SH-SY5Y (cell line): ENCODE data around the gene RBFOX2.

Experiments
- GATA2 ChIP-seq: IDR thresholded peaks from 2 replicates; pipeline ENCODE4 v1.6.1; 2011; ENCODE audit warnings: mild to moderate bottlenecking, low read depth, low read length
- GATA3 ChIP-seq: IDR thresholded peaks from 2 replicates; pipeline ENCODE4 v1.6.1; 2011; ENCODE audit warnings: low read depth, mild to moderate bottlenecking, low read length, moderate library complexity

GRCh38 chr22:35930933-35931332 is 97.7 kb downstream of the RBFOX2 start:
- TF ChIP-seq GATA2, result no peak
- no peak for TF ChIP-seq GATA3
